PC-9 (cell line): ENCODE measurements around the gene LONRF2. TPM values are rescaled to one million over a fixed set of nuclear protein-coding genes. Genes with fewer than 3 reads are reported as not detected.

ENCODE experiments used
- BruUV-seq: library from RNA; stranded (reverse); fragments of 400-500 nt; replicated peaks from 2 replicates; lab custom pipeline; 2021; lab: Mats Ljungman, UMichigan
- CTCF ChIA-PET: fragments of 300-600 bp; sonication (Branson Sonifier 250); formaldehyde crosslinking; loops from one replicate; lab custom pipeline; 2022; ENCODE audit warnings: antibody characterized with exemption; lab: Charles Lee
- POLR2A ChIA-PET: fragments of 300-600 bp; sonication (Branson Sonifier 250); formaldehyde crosslinking; loops from one replicate; lab custom pipeline; 2022; ENCODE audit warnings: antibody characterized with exemption; ENCODE audit not compliant: unreplicated experiment; lab: Charles Lee
- DNase-seq, 2 experiments: peaks; one replicate each; pipeline versions ENCODE4 v3.0.0 to v3.0.0-alpha.2; 2015 to 2022; ENCODE audit warnings: mixed read lengths in 1 of 2
- H2AFZ ChIP-seq: fragments of 200-600 bp; sonication (generic); 2 replicates; pipeline ENCODE4 v1.8.1; 2017; ENCODE audit warnings: antibody characterized with exemption
- H3F3A ChIP-seq: fragments of 200-600 bp; sonication (generic); 2 replicates; pipeline ENCODE4 v1.8.1; 2017; ENCODE audit warnings: antibody characterized with exemption, mild to moderate bottlenecking, low read depth; ENCODE audit not compliant: insufficient read depth
- H3K27ac ChIP-seq: fragments of 200-600 bp; sonication (generic); 2 replicates; pipeline ENCODE4 v1.6.1; 2016; ENCODE audit warnings: mixed run types
- H3K27me3 ChIP-seq: fragments of 200-600 bp; sonication (generic); 2 replicates; pipeline ENCODE4 v1.6.1; 2016; ENCODE audit warnings: low read depth, mixed run types; ENCODE audit not compliant: insufficient read depth
- H3K36me3 ChIP-seq: fragments of 200-600 bp; sonication (generic); 2 replicates; pipeline ENCODE4 v1.6.1; 2016; ENCODE audit warnings: low read depth, mixed run types
- H3K4me1 ChIP-seq: fragments of 200-600 bp; sonication (generic); replicated peaks from 2 replicates; pipeline ENCODE4 v1.6.1; 2016; ENCODE audit warnings: mixed run types; ENCODE audit not compliant: insufficient read depth
- H3K4me2 ChIP-seq: fragments of 200-600 bp; sonication (generic); 2 replicates; pipeline ENCODE4 v1.6.1; 2017; ENCODE audit warnings: mixed run types
- H3K4me3 ChIP-seq: fragments of 200-600 bp; sonication (generic); 2 replicates; pipeline ENCODE4 v1.6.1; 2016; ENCODE audit warnings: mixed run types
- H3K79me2 ChIP-seq: fragments of 200-600 bp; sonication (generic); 2 replicates; pipeline ENCODE4 v1.6.1; 2017; ENCODE audit warnings: low read depth, mixed run types
- H3K9me2 ChIP-seq: fragments of 200-600 bp; sonication (generic); 2 replicates; pipeline ENCODE4 v1.8.1; 2017; ENCODE audit warnings: mild to moderate bottlenecking; ENCODE audit not compliant: insufficient read depth
- H3K9me3 ChIP-seq: fragments of 200-600 bp; sonication (generic); 2 replicates; pipeline ENCODE4 v1.8.1; 2016; ENCODE audit warnings: low read depth; ENCODE audit not compliant: insufficient read depth
- H4K20me1 ChIP-seq: fragments of 200-600 bp; sonication (generic); 2 replicates; pipeline ENCODE4 v1.8.1; 2017; ENCODE audit not compliant: insufficient read depth
- CTCF ChIP-seq: fragments of 200-600 bp; sonication (generic); conservative IDR thresholded peaks from 2 replicates; pipeline ENCODE4 v1.6.1; 2017; ENCODE audit warnings: mixed run types, antibody characterized with exemption, mild to moderate bottlenecking, moderate library complexity
- EZH2 ChIP-seq: fragments of 200-600 bp; sonication (generic); IDR thresholded peaks from 2 replicates; pipeline ENCODE4 v1.8.0; 2017; ENCODE audit warnings: antibody characterized with exemption, low read depth
- intact Hi-C: fragments of 100-400 bp; cut with micrococcal nuclease; formaldehyde crosslinking; loops from one replicate; pipeline ENCODE4 v1.10.0; 2022; ENCODE audit not compliant: unreplicated experiment
- total RNA-seq: library from RNA; stranded (reverse); gene quantifications from 2 replicates; pipeline ENCODE4 v1.2.3, GENCODE V29; 2021

LONRF2 gene
- total RNA-seq, 1 experiment from 2014 or later, result not detected

GRCh38 chr2:100297511-100297910 is 24.8 kb downstream of the LONRF2 start:
- Histone ChIP-seq H3K4me2 (no peak overlapping the region), H3F3A (no peaks in the 10 kb centered on the region), H3K9me2 (0 out of 2 replicates have a peak, but pooled peaks cover 3% of the 10 kb centered on the region), H2AFZ (no peak overlapping the region), H3K27me3 (peaks cover 46% of the 10 kb centered on the region), H3K9me3 (no peaks in the 10 kb centered on the region), H3K4me1 (no peaks in the 10 kb centered on the region), H3K4me3 (no peak overlapping the region), H3K36me3 (no peaks in the 10 kb centered on the region), H3K27ac (no peak overlapping the region), H4K20me1 (no peaks in the 10 kb centered on the region), H3K79me2 (no peaks in the 10 kb centered on the region)
- BruUV-seq, result no TSS peak
- ChIA-PET POLR2A (no interaction called here), CTCF (no interaction called here)
- TF ChIP-seq CTCF, result no peak
- no peak for TF ChIP-seq EZH2
- no peak for DNase-seq
- intact Hi-C loops, result no loop called here

GRCh38 chr2:100294162-100294497 is 28.2 kb downstream of the LONRF2 start:
- ChIA-PET POLR2A (no interaction called here), CTCF (no interaction called here)
- peaks cover 44% of the 10 kb centered on the region for H3K27me3 ChIP-seq
- H3K79me2 ChIP-seq, result no peaks in the 10 kb centered on the region
- BruUV-seq, result no TSS peak
- H3K27ac ChIP-seq, result no peak overlapping the region
- no peak overlapping the region for H3K4me2 ChIP-seq
- H3K9me2 ChIP-seq, result 0 out of 2 replicates have a peak, but pooled peaks cover 3% of the 10 kb centered on the region
- H3K4me3 ChIP-seq, result no peak overlapping the region
- no peaks in the 10 kb centered on the region for H4K20me1 ChIP-seq
- H3K4me1 ChIP-seq, result no peaks in the 10 kb centered on the region
- no peak for DNase-seq
- no peak for TF ChIP-seq EZH2
- TF ChIP-seq CTCF, result no peak
- intact Hi-C loops, result no loop called here
- no peaks in the 10 kb centered on the region for H3F3A ChIP-seq
- no peak overlapping the region for H2AFZ ChIP-seq
- H3K36me3 ChIP-seq, result no peaks in the 10 kb centered on the region
- no peaks in the 10 kb centered on the region for H3K9me3 ChIP-seq

- Histone ChIP-seq H3K79me2 (no peaks in the 10 kb centered on the region), H4K20me1 (no peaks in the 10 kb centered on the region), H3K9me3 (no peaks in the 10 kb centered on the region), H3K36me3 (no peaks in the 10 kb centered on the region), H3F3A (no peaks in the 10 kb centered on the region), H3K27me3 (peaks cover 39% of the 10 kb centered on the region), H3K4me3 (no peak overlapping the region), H3K27ac (no peak overlapping the region), H3K9me2 (0 out of 2 replicates have a peak, but pooled peaks cover 2% of the 10 kb centered on the region), H2AFZ (no peak overlapping the region), H3K4me1 (no peaks in the 10 kb centered on the region), H3K4me2 (no peak overlapping the region)
- BruUV-seq, result no TSS peak
- DNase-seq, result no peak
- TF ChIP-seq EZH2 (no peak), CTCF (no peak)
- ChIA-PET CTCF (no interaction called here), POLR2A (no interaction called here)
- intact Hi-C loops, result no loop called here
Observed at GRCh38 chr2:100293341-100294161, 28.8 kb downstream of the LONRF2 start.
